MM.1S (cell line): ENCODE measurements around the gene KCNQ2.

Experiments
- DNase-seq: peaks from one replicate; pipeline ENCODE4 v3.0.0-alpha.2; 2015
- H2AFZ ChIP-seq: fragments of 300-600 bp; sonication (generic); 2 replicates; pipeline ENCODE4 v1.6.0; 2016; ENCODE audit warnings: antibody characterized with exemption, low read length
- H3F3A ChIP-seq: fragments of 300-600 bp; sonication (generic); 2 replicates; pipeline ENCODE4 v1.6.1; 2016; ENCODE audit warnings: mild to moderate bottlenecking, antibody characterized with exemption, low read length, moderate library complexity, mixed read lengths; ENCODE audit not compliant: insufficient read depth
- H3K27ac ChIP-seq: fragments of 300-600 bp; sonication (generic); 2 replicates; pipeline ENCODE4 v1.5.1; 2016; ENCODE audit warnings: mild to moderate bottlenecking, low read length
- H3K27me3 ChIP-seq: fragments of 300-600 bp; sonication (generic); replicated peaks from 2 replicates; pipeline ENCODE4 v1.6.0; 2016; ENCODE audit warnings: low read length; ENCODE audit not compliant: insufficient read depth
- H3K36me3 ChIP-seq: fragments of 300-600 bp; sonication (generic); replicated peaks from 2 replicates; pipeline ENCODE4 v1.6.1; 2016; ENCODE audit warnings: mild to moderate bottlenecking, low read length, mixed read lengths; ENCODE audit not compliant: insufficient read depth
- H3K4me1 ChIP-seq: fragments of 300-600 bp; sonication (generic); 2 replicates; pipeline ENCODE4 v1.6.1; 2016; ENCODE audit warnings: low read length, mixed read lengths
- H3K4me2 ChIP-seq: fragments of 300-600 bp; sonication (generic); 2 replicates; pipeline ENCODE4 v1.6.0; 2016; ENCODE audit warnings: low read depth, low read length
- H3K4me3 ChIP-seq: fragments of 300-600 bp; sonication (generic); 2 replicates; pipeline ENCODE4 v1.5.1; 2016; ENCODE audit warnings: low read length, mixed read lengths
- H3K79me2 ChIP-seq: fragments of 300-600 bp; sonication (generic); 2 replicates; pipeline ENCODE4 v1.6.1; 2016; ENCODE audit warnings: mixed run types, low read length, mixed read lengths
- H3K9ac ChIP-seq: fragments of 300-600 bp; sonication (generic); 2 replicates; pipeline ENCODE4 v1.6.1; 2016; ENCODE audit warnings: low read length, mixed read lengths
- H3K9me2 ChIP-seq: fragments of 300-600 bp; sonication (generic); replicated peaks from 2 replicates; pipeline ENCODE4 v1.6.1; 2016; ENCODE audit warnings: mild to moderate bottlenecking, low read length, mixed read lengths; ENCODE audit not compliant: insufficient read depth
- H3K9me3 ChIP-seq: fragments of 300-600 bp; sonication (generic); replicated peaks from 2 replicates; pipeline ENCODE4 v1.6.1; 2016; ENCODE audit warnings: mild to moderate bottlenecking, low read length, mixed read lengths; ENCODE audit not compliant: insufficient read depth
- H4K20me1 ChIP-seq: fragments of 300-600 bp; sonication (generic); 2 replicates; pipeline ENCODE4 v1.6.1; 2016; ENCODE audit warnings: mild to moderate bottlenecking, low read length, moderate library complexity, mixed read lengths; ENCODE audit not compliant: insufficient read depth
- EZH2 ChIP-seq: fragments of 300-600 bp; sonication (generic); optimal IDR thresholded peaks from 2 replicates; pipeline ENCODE3; 2017; ENCODE audit warnings: low read depth, mild to moderate bottlenecking, antibody characterized with exemption, low read length, mixed read lengths
- EZH2phosphoT487 ChIP-seq: fragments of 300-600 bp; sonication (generic); IDR thresholded peaks from 2 replicates; pipeline ENCODE4 v1.6.1; 2018; ENCODE audit warnings: antibody characterized with exemption, low read length
- TF ChIP-seq, protein P1 (sequence below): fragments of 300-600 bp; sonication (generic); IDR thresholded peaks from 2 replicates; pipeline ENCODE4 v1.5.1; 2016; ENCODE audit warnings: antibody characterized with exemption, low read length, mixed read lengths

KCNQ2 gene

GRCh38 chr20:63360850-63361518, 111.5 kb downstream of the KCNQ2 start, which contains the start of gene CHRNA4:
CHRNA4 (minus strand) TSS chr20:63361349; CDS start chr20:63361165, 184 bp downstream.
- Histone ChIP-seq H3K4me3 (no peak within 1 kb of the TSS), H3K79me2 (no peaks in the 10 kb centered on the region)

DNA sequence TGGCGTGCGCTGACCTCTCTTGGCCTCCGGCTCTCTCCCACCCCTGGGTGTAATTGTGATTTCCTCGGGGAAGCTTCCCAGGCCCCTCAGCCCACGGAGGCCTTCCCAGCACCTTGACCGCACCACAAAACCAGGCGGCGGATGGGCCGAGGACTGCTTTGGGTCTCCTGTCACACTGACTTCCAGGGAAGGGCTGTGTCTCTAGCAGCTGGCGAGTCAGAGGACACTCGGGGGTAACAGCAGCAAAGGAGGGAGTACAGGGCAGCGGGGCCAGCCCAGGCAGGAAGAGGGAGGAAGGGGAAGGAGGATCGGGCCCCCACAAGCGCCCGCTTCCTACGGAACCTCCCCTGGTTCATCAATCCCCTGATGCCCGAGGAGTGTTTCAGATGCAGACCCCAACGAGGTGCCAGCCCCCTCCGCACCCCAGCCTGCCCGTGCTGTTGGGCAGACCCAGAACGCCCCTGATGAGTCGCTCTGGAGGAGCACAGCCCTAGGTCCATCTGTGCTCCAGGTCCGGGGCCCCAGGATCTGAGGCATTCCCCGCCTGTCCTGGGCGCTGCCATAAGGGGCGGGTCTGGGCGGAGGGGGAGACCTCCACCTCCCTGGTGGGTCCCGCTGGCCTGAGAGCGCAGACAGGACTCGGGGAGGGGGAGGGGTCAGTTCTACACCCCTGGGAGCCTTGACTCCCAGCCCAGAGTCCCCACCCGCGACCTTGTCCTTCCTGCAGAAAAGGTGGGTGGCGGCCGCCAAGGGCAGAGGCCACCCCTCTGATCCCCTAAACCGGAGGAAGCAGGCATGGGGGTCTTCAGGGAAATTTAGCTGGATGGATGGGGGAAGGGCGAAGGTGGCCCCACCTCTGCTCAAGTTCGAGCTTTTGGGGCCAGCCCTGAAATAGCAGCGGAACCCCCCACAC, 112.3 kb downstream of the KCNQ2 start:
- no peaks in the 10 kb centered on the region for H3F3A ChIP-seq
- H3K9me3 ChIP-seq, result no peaks in the 10 kb centered on the region
- peaks cover 74% of the 10 kb centered on the region for H3K27me3 ChIP-seq
- H3K79me2 ChIP-seq, result no peaks in the 10 kb centered on the region
- TF ChIP-seq EZH2phosphoT487 (no peak), EZH2 (no peak)
- TF ChIP-seq, protein P1, sequence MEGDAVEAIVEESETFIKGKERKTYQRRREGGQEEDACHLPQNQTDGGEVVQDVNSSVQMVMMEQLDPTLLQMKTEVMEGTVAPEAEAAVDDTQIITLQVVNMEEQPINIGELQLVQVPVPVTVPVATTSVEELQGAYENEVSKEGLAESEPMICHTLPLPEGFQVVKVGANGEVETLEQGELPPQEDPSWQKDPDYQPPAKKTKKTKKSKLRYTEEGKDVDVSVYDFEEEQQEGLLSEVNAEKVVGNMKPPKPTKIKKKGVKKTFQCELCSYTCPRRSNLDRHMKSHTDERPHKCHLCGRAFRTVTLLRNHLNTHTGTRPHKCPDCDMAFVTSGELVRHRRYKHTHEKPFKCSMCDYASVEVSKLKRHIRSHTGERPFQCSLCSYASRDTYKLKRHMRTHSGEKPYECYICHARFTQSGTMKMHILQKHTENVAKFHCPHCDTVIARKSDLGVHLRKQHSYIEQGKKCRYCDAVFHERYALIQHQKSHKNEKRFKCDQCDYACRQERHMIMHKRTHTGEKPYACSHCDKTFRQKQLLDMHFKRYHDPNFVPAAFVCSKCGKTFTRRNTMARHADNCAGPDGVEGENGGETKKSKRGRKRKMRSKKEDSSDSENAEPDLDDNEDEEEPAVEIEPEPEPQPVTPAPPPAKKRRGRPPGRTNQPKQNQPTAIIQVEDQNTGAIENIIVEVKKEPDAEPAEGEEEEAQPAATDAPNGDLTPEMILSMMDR, result no peak
- no peak overlapping the region for H3K27ac ChIP-seq
- DNase-seq, result no peak
- H3K9ac ChIP-seq, result no peak overlapping the region
- H3K4me2 ChIP-seq, result no peak overlapping the region
- no peak overlapping the region for H3K4me3 ChIP-seq
- H2AFZ ChIP-seq, result no peak overlapping the region
- H3K36me3 ChIP-seq, result no peaks in the 10 kb centered on the region
- H3K9me2 ChIP-seq, result no peaks in the 10 kb centered on the region
- H4K20me1 ChIP-seq, result no peaks in the 10 kb centered on the region
- no peaks in the 10 kb centered on the region for H3K4me1 ChIP-seq

More at GRCh38 chr20:63360850-63361518, 111.5 kb downstream of the KCNQ2 start, which contains the start of gene CHRNA4:
- H3K9ac ChIP-seq, result no peak within 1 kb of the TSS
- H3F3A ChIP-seq, result no peaks in the 10 kb centered on the region
- H3K9me3 ChIP-seq, result no peaks in the 10 kb centered on the region
- no peaks in the 10 kb centered on the region for H4K20me1 ChIP-seq
- no peak within 1 kb of the TSS for H3K4me2 ChIP-seq
- DNase-seq, result no peak
- H3K27me3 ChIP-seq, result peaks cover 80% of the 10 kb centered on the region
- H3K4me1 ChIP-seq, result no peaks in the 10 kb centered on the region
- no peaks in the 10 kb centered on the region for H3K36me3 ChIP-seq
- no peak within 1 kb of the TSS for H3K27ac ChIP-seq
- H2AFZ ChIP-seq, result no peak within 1 kb of the TSS
- TF ChIP-seq EZH2phosphoT487, result no peak
- TF ChIP-seq, protein P1, result no peak
- no peaks in the 10 kb centered on the region for H3K9me2 ChIP-seq

DNA sequence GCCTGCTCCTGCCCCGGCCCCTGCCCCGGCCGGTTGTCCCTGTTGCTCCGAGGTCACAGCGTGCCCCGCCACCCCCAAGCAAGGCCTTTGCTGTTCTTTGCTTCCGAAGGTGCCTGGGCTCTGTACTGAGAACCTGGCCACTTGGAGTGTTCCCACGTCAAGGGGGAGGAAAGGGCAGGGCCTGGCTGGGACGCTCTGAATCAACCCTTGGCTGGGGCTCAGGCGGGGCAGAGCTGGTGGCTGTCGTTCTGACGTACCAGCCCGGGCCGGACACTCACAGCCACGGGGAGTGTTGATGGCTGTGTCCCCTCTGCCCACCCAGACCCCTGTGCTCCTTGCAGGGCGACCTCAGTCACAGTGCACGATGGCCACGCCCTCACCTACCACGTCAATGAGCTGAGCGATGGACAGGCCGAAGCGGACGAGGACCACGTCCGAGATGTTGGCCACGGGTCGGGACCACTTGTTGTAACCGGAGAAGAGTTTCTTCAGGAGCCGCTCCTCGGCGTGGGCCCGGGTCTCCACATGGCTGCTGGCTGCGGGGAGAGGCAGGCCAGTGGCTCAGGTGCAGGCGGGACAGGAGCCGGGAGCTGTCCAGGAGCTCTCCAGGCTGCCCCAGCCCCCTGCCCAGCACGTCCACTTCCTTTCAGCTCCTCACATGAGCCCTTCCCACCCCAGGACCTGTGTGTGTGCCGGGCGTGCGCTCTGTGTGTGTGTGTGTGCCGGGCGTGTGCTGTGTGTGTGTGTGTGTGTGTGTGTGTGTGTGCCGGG, 113.1 kb downstream of the KCNQ2 start:
- Histone ChIP-seq H3K4me1 (no peaks in the 10 kb centered on the region), H3K9me2 (no peaks in the 10 kb centered on the region), H3K4me2 (no peak overlapping the region), H3K9me3 (no peaks in the 10 kb centered on the region), H3K9ac (no peak overlapping the region), H3K79me2 (no peaks in the 10 kb centered on the region), H3K27me3 (peaks cover 73% of the 10 kb centered on the region), H3K36me3 (no peaks in the 10 kb centered on the region), H3F3A (no peaks in the 10 kb centered on the region), H2AFZ (no peak overlapping the region), H3K4me3 (no peak overlapping the region), H3K27ac (no peak overlapping the region), H4K20me1 (no peaks in the 10 kb centered on the region)
- TF ChIP-seq EZH2phosphoT487, result no peak
- no peak for TF ChIP-seq EZH2
- TF ChIP-seq, protein P1, result no peak
- no peak for DNase-seq
